OCI-LY1 (cell line): ENCODE data around the gene IFNL3.

Experiments used
- CTCF ChIP-seq: fragments of 200-600 bp; sonication (generic), shearing (Covaris generic); IDR thresholded peaks from 2 replicates; pipeline ENCODE4 v1.5.1; 2017; ENCODE audit warnings: mild to moderate bottlenecking, antibody characterized with exemption, low read length, moderate library complexity, mixed read lengths
- EZH2 ChIP-seq: fragments of 200-600 bp; sonication (generic), shearing (Covaris generic); IDR thresholded peaks from 2 replicates; pipeline ENCODE4 v1.8.0; 2017; ENCODE audit warnings: borderline replicate concordance, mixed run types, mild to moderate bottlenecking, antibody characterized with exemption, low read length, moderate library complexity, mixed read lengths

- TF ChIP-seq CTCF (no peak), EZH2 (no peak)
Measured at GRCh38 chr19:39206122-39206521, 38.7 kb downstream of the IFNL3 start.
